OCI-LY1 (cell line): ENCODE results near the gene UGT2B17.

ENCODE experiments used
- H2AFZ ChIP-seq: fragments of 200-600 bp; sonication (generic), shearing (Covaris generic); 2 replicates; pipeline ENCODE4 v1.6.0; 2014; ENCODE audit warnings: antibody characterized with exemption, mild to moderate bottlenecking, low read length
- H3F3A ChIP-seq: fragments of 200-600 bp; sonication (generic), shearing (Covaris generic); 2 replicates; pipeline ENCODE4 v1.6.0; 2014; ENCODE audit warnings: mild to moderate bottlenecking, antibody characterized with exemption, low read length, moderate library complexity; ENCODE audit not compliant: insufficient read depth
- H3K27ac ChIP-seq: fragments of 200-600 bp; sonication (generic); 2 replicates; pipeline ENCODE4 v1.5.1; 2014; ENCODE audit warnings: low read length, mixed run types, mild to moderate bottlenecking, low read depth; ENCODE audit not compliant: poor library complexity, severe bottlenecking
- H3K27me3 ChIP-seq: fragments of 200-600 bp; sonication (generic); 2 replicates; pipeline ENCODE4 v1.6.0; 2014; ENCODE audit warnings: antibody characterized with exemption, mild to moderate bottlenecking, low read length, moderate library complexity; ENCODE audit not compliant: insufficient read depth
- H3K36me3 ChIP-seq: fragments of 200-600 bp; sonication (generic); 2 replicates; pipeline ENCODE4 v1.6.1; 2014; ENCODE audit warnings: mild to moderate bottlenecking, antibody characterized with exemption, low read length, moderate library complexity, mixed read lengths; ENCODE audit not compliant: insufficient read depth
- H3K4me1 ChIP-seq: fragments of 200-600 bp; sonication (generic); 2 replicates; pipeline ENCODE4 v1.5.1; 2014; ENCODE audit warnings: mild to moderate bottlenecking, low read length, moderate library complexity; ENCODE audit not compliant: insufficient read depth, severe bottlenecking
- H3K4me2 ChIP-seq: fragments of 200-600 bp; sonication (generic), shearing (Covaris generic); 2 replicates; pipeline ENCODE4 v1.6.1; 2014; ENCODE audit warnings: low read length
- H3K4me3 ChIP-seq: fragments of 200-600 bp; sonication (generic); 2 replicates; pipeline ENCODE4 v1.5.1; 2014; ENCODE audit warnings: low read length, low read depth, mild to moderate bottlenecking, mixed read lengths; ENCODE audit not compliant: poor library complexity, severe bottlenecking
- H3K79me2 ChIP-seq: fragments of 200-600 bp; shearing (Covaris generic); 2 replicates; pipeline ENCODE4 v1.6.1; 2016; ENCODE audit warnings: mixed run types, low read length, mixed read lengths; ENCODE audit not compliant: insufficient read depth
- H3K9ac ChIP-seq: fragments of 200-600 bp; sonication (generic), shearing (Covaris generic); 2 replicates; pipeline ENCODE4 v1.6.1; 2014; ENCODE audit warnings: mild to moderate bottlenecking, low read length, mixed read lengths
- H3K9me2 ChIP-seq: fragments of 200-600 bp; sonication (generic), shearing (Covaris generic); 2 replicates; pipeline ENCODE4 v1.6.1; 2014; ENCODE audit warnings: low read depth, mild to moderate bottlenecking, low read length, mixed read lengths
- H3K9me3 ChIP-seq: fragments of 200-600 bp; shearing (Covaris generic); 2 replicates; pipeline ENCODE4 v1.6.1; 2014; ENCODE audit warnings: low read length, mixed read lengths
- H4K20me1 ChIP-seq: fragments of 200-600 bp; sonication (generic), shearing (Covaris generic); 2 replicates; pipeline ENCODE4 v1.6.0; 2016; ENCODE audit warnings: mild to moderate bottlenecking, low read length; ENCODE audit not compliant: insufficient read depth
- EZH2 ChIP-seq: fragments of 200-600 bp; sonication (generic), shearing (Covaris generic); IDR thresholded peaks from 2 replicates; pipeline ENCODE4 v1.8.0; 2017; ENCODE audit warnings: borderline replicate concordance, mixed run types, mild to moderate bottlenecking, antibody characterized with exemption, low read length, moderate library complexity, mixed read lengths
- TF ChIP-seq, protein P1 (sequence below): fragments of 200-600 bp; sonication (generic), shearing (Covaris generic); IDR thresholded peaks from 2 replicates; pipeline ENCODE4 v1.5.1; 2017; ENCODE audit warnings: mild to moderate bottlenecking, antibody characterized with exemption, low read length, moderate library complexity, mixed read lengths

The UGT2B17 gene

DNA sequence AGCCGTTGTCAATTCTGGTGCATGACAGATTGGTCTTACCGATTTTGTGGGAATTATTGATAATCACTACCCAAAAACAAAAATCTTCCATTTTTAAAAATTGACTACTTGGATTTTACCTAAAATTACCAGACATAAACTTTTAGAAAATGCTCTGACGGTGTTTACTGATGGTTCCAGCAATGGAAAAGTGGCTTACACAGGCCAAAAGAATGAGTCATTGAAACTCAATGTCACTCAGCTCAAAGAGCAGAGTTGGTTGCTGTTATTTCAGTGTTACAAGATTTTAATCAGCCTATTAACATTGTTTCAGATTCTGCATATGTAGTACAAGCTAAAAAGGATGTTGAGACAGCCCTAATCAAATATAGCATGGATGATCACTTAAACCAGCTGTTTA is 23.0 kb upstream of the UGT2B17 start:
- Histone ChIP-seq H3F3A (no peaks in the 10 kb centered on the region), H3K27ac (no peak overlapping the region), H3K9ac (no peak overlapping the region), H4K20me1 (no peaks in the 10 kb centered on the region), H3K4me3 (no peak overlapping the region), H3K9me2 (no peaks in the 10 kb centered on the region), H2AFZ (no peak overlapping the region), H3K4me2 (no peak overlapping the region), H3K36me3 (no peaks in the 10 kb centered on the region), H3K4me1 (no peaks in the 10 kb centered on the region), H3K27me3 (no peaks in the 10 kb centered on the region), H3K79me2 (no peaks in the 10 kb centered on the region), H3K9me3 (no peaks in the 10 kb centered on the region)
- TF ChIP-seq EZH2 = no peak

DNA sequence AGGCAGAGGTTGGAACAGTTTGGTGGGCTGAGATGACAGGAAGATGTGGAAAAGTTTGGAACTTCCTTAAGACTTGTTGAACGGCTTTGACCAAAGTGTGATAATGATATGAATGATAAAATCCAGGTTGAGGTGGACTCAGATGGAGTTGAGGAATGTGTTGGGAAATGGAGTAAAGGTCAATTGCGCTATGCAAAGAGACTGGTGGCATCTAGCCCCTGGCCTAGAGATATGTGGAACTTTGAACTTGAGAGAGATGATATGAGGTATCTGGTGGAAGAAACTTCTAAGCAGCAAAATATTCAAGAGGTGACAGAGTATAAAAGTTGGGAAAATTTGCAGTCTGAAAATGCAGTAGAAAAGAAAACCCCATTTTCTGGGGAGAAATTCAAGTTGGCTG is 21.4 kb upstream of the UGT2B17 start:
- H3K9me3 ChIP-seq = no peaks in the 10 kb centered on the region
- no peaks in the 10 kb centered on the region for H4K20me1 ChIP-seq
- H3K9ac ChIP-seq = no peak overlapping the region
- H3K9me2 ChIP-seq = no peaks in the 10 kb centered on the region
- TF ChIP-seq EZH2 = no peak
- TF ChIP-seq, protein P1, sequence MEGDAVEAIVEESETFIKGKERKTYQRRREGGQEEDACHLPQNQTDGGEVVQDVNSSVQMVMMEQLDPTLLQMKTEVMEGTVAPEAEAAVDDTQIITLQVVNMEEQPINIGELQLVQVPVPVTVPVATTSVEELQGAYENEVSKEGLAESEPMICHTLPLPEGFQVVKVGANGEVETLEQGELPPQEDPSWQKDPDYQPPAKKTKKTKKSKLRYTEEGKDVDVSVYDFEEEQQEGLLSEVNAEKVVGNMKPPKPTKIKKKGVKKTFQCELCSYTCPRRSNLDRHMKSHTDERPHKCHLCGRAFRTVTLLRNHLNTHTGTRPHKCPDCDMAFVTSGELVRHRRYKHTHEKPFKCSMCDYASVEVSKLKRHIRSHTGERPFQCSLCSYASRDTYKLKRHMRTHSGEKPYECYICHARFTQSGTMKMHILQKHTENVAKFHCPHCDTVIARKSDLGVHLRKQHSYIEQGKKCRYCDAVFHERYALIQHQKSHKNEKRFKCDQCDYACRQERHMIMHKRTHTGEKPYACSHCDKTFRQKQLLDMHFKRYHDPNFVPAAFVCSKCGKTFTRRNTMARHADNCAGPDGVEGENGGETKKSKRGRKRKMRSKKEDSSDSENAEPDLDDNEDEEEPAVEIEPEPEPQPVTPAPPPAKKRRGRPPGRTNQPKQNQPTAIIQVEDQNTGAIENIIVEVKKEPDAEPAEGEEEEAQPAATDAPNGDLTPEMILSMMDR = no peak
- H3K4me3 ChIP-seq = no peak overlapping the region
- H3K27me3 ChIP-seq = no peaks in the 10 kb centered on the region
- no peak overlapping the region for H3K4me2 ChIP-seq
- H3K79me2 ChIP-seq = no peaks in the 10 kb centered on the region
- H2AFZ ChIP-seq = no peak overlapping the region
- no peaks in the 10 kb centered on the region for H3F3A ChIP-seq
- no peaks in the 10 kb centered on the region for H3K36me3 ChIP-seq
- H3K4me1 ChIP-seq = no peaks in the 10 kb centered on the region
- no peak overlapping the region for H3K27ac ChIP-seq

DNA sequence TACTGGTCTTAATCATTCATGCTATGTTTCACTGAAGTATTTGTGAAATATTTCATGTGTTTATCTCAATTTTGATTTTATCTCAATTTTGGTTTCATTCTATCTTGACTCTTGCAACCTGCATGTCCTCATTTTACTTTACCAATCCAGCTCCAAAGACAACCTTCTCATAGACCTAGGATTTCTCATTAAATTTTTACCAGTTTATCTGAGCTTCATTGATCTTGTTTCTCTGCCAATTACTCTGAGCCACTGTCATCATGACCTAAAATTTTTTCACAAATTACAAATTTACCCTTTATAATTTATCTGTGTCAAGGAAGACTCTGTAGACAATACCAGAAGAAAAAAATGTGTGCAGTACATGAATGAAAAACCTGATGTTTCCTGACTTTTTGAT is 18.6 kb upstream of the UGT2B17 start:
- H3K27ac ChIP-seq = no peak overlapping the region
- no peak overlapping the region for H2AFZ ChIP-seq
- H3K4me3 ChIP-seq = no peak overlapping the region
- no peaks in the 10 kb centered on the region for H3K36me3 ChIP-seq
- no peak overlapping the region for H3K9ac ChIP-seq
- no peaks in the 10 kb centered on the region for H3K27me3 ChIP-seq
- H3F3A ChIP-seq = no peaks in the 10 kb centered on the region
- no peaks in the 10 kb centered on the region for H4K20me1 ChIP-seq
- no peaks in the 10 kb centered on the region for H3K4me1 ChIP-seq
- no peaks in the 10 kb centered on the region for H3K9me3 ChIP-seq
- no peaks in the 10 kb centered on the region for H3K79me2 ChIP-seq
- H3K4me2 ChIP-seq = no peak overlapping the region
- H3K9me2 ChIP-seq = no peaks in the 10 kb centered on the region
- TF ChIP-seq EZH2 = no peak

DNA sequence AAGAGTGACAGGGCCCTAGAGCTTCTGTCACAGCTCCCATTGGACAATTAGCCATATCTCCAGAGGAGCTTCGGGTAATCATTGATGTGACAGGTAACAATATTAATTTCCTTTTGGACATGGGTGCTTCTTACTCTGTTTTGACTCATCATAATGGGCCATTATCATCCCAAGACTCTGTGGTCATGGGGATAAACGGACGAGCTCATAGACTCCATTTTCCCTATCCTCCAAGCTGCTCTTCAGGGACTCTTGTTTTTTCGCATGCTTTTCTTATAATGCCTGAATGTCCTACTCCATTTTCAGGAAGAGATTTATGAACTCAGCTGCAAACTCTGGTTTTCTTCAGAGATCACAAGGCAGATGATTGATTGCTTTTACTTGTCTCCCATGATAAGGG is 17.0 kb upstream of the UGT2B17 start:
- Histone ChIP-seq H3F3A (no peaks in the 10 kb centered on the region), H3K4me3 (no peak overlapping the region), H3K79me2 (no peaks in the 10 kb centered on the region), H3K27ac (no peak overlapping the region), H3K27me3 (no peaks in the 10 kb centered on the region), H3K4me1 (no peaks in the 10 kb centered on the region), H2AFZ (no peak overlapping the region), H3K9me3 (no peaks in the 10 kb centered on the region), H3K36me3 (no peaks in the 10 kb centered on the region), H3K9ac (no peak overlapping the region), H4K20me1 (no peaks in the 10 kb centered on the region), H3K4me2 (no peak overlapping the region), H3K9me2 (no peaks in the 10 kb centered on the region)
- TF ChIP-seq, protein P1 = no peak
- TF ChIP-seq EZH2 = no peak
